H9 (cell line): ENCODE measurements around the gene TAF1L. TPM values are rescaled to one million over a fixed set of nuclear protein-coding genes. Genes with fewer than 3 reads are reported as not detected.

Source experiments
- DNase-seq: peaks from one replicate; pipeline ENCODE4 v3.0.0-alpha.2; 2017
- H2AFZ ChIP-seq: one replicate; pipeline ENCODE4 v1.6.1; 2013; ENCODE audit warnings: mild to moderate bottlenecking, low read length, control low read depth, moderate library complexity
- H2AK5ac ChIP-seq: 2 replicates; pipeline ENCODE4 v1.6.1; 2013; ENCODE audit warnings: low read length, control low read depth, mixed read lengths; ENCODE audit not compliant: insufficient read length
- H2BK120ac ChIP-seq: one replicate; pipeline ENCODE4 v1.6.1; 2013; ENCODE audit warnings: low read depth, mild to moderate bottlenecking, low read length, control low read depth, inconsistent platforms; ENCODE audit not compliant: poor library complexity, severe bottlenecking
- H2BK12ac ChIP-seq: 2 replicates; pipeline ENCODE4 v1.6.1; 2013; ENCODE audit warnings: low read length, control low read depth, mixed read lengths, low read depth; ENCODE audit not compliant: insufficient read length
- H2BK15ac ChIP-seq: 2 replicates; pipeline ENCODE4 v1.6.1; 2013; ENCODE audit warnings: low read depth, low read length, control low read depth
- H2BK20ac ChIP-seq: one replicate; pipeline ENCODE4 v1.6.1; 2013; ENCODE audit warnings: low read depth, mild to moderate bottlenecking, low read length, control low read depth, inconsistent platforms; ENCODE audit not compliant: poor library complexity, severe bottlenecking
- H2BK5ac ChIP-seq: 2 replicates; pipeline ENCODE4 v1.6.1; 2013; ENCODE audit warnings: low read length, control low read depth, mixed read lengths; ENCODE audit not compliant: insufficient read length
- H3K14ac ChIP-seq: 2 replicates; pipeline ENCODE4 v1.6.1; 2013; ENCODE audit warnings: low read length, control low read depth; ENCODE audit not compliant: insufficient read depth
- H3K18ac ChIP-seq: 2 replicates; pipeline ENCODE4 v1.6.1; 2013; ENCODE audit warnings: low read depth, mild to moderate bottlenecking, mixed read lengths, low read length, control low read depth; ENCODE audit not compliant: insufficient read length
- H3K23ac ChIP-seq: 2 replicates; pipeline ENCODE4 v1.6.1; 2013; ENCODE audit warnings: low read length, control low read depth, mixed read lengths, low read depth; ENCODE audit not compliant: insufficient read length
- H3K23me2 ChIP-seq: 2 replicates; pipeline ENCODE4 v1.6.1; 2013; ENCODE audit warnings: low read depth, mild to moderate bottlenecking, mixed read lengths, low read length, control low read depth; ENCODE audit not compliant: insufficient read length, poor library complexity, severe bottlenecking
- H3K27ac ChIP-seq: 2 replicates; pipeline ENCODE4 v1.5.1; 2013; ENCODE audit warnings: low read length, control low read depth, mixed read lengths, low read depth; ENCODE audit not compliant: insufficient read length
- H3K27me3 ChIP-seq: 2 replicates; pipeline ENCODE4 v1.6.1; 2013; ENCODE audit warnings: low read length, control low read depth, inconsistent platforms; ENCODE audit not compliant: insufficient read depth
- H3K4ac ChIP-seq: 2 replicates; pipeline ENCODE4 v1.6.1; 2013; ENCODE audit warnings: low read depth, mild to moderate bottlenecking, control low read depth, inconsistent platforms, low read length, moderate library complexity
- H3K4me1 ChIP-seq: 2 replicates; pipeline ENCODE4 v1.6.1; 2013; ENCODE audit warnings: low read length, control low read depth, inconsistent platforms; ENCODE audit not compliant: insufficient read depth
- H3K4me2 ChIP-seq: 2 replicates; pipeline ENCODE4 v1.6.1; 2013; ENCODE audit warnings: low read length, control low read depth, mixed read lengths; ENCODE audit not compliant: insufficient read length, insufficient read depth
- H3K56ac ChIP-seq: 2 replicates; pipeline ENCODE4 v1.6.1; 2013; ENCODE audit warnings: low read depth, mild to moderate bottlenecking, mixed read lengths, low read length, control low read depth; ENCODE audit not compliant: insufficient read length
- H3K79me1 ChIP-seq: 2 replicates; pipeline ENCODE4 v1.6.1; 2013; ENCODE audit warnings: low read depth, mild to moderate bottlenecking, moderate library complexity, low read length, control low read depth, inconsistent platforms; ENCODE audit not compliant: insufficient read depth, poor library complexity, severe bottlenecking
- H3K79me2 ChIP-seq: 2 replicates; pipeline ENCODE4 v1.6.1; 2013; ENCODE audit warnings: low read length, control low read depth, inconsistent platforms; ENCODE audit not compliant: insufficient read depth
- H3K9ac ChIP-seq: 2 replicates; pipeline ENCODE4 v1.6.1; 2013; ENCODE audit warnings: low read length, control low read depth, mixed read lengths; ENCODE audit not compliant: insufficient read length; ENCODE audit errors: extremely low read depth
- H3K9me3 ChIP-seq: one replicate; pipeline ENCODE4 v1.6.1; 2013; ENCODE audit warnings: low read depth, low read length, inconsistent platforms; ENCODE audit not compliant: control insufficient read depth
- H3T11ph ChIP-seq: one replicate; pipeline ENCODE4 v1.6.1; 2013; ENCODE audit warnings: mild to moderate bottlenecking, low read length, control low read depth, inconsistent platforms
- H4K20me1 ChIP-seq: one replicate; pipeline ENCODE4 v1.6.1; 2013; ENCODE audit not compliant: control insufficient read depth, insufficient read length, insufficient read depth
- H4K5ac ChIP-seq: 2 replicates; pipeline ENCODE4 v1.6.1; 2013; ENCODE audit warnings: low read depth, mild to moderate bottlenecking, mixed read lengths, low read length, control low read depth; ENCODE audit not compliant: insufficient read length
- H4K8ac ChIP-seq: replicated peaks from 2 replicates; pipeline ENCODE4 v1.6.1; 2013; ENCODE audit warnings: low read length, control low read depth, mixed read lengths, low read depth; ENCODE audit not compliant: insufficient read length
- H4K91ac ChIP-seq: 2 replicates; pipeline ENCODE4 v1.6.1; 2013; ENCODE audit warnings: low read depth, mild to moderate bottlenecking, moderate library complexity, mixed read lengths, low read length, control low read depth; ENCODE audit not compliant: insufficient read length
- H3K27ac Mint-ChIP-seq, 3 experiments: 2 replicates in 2 of 3; 3 replicates in 1 of 3; pipeline ENCODE4 v1.8.0; 2020 to 2021; ENCODE audit warnings: mixed read lengths in 3 of 3, mild to moderate bottlenecking in 1 of 3, moderate library complexity in 1 of 3
- H3K27me3 Mint-ChIP-seq: 2 replicates; pipeline ENCODE4 v1.8.0; 2021; ENCODE audit warnings: low read depth, mild to moderate bottlenecking, moderate library complexity, mixed read lengths
- H3K36me3 Mint-ChIP-seq, 3 experiments: 2 replicates in 2 of 3; 3 replicates in 1 of 3; pipeline ENCODE4 v1.8.0; 2020 to 2021; ENCODE audit warnings: low read depth in 3 of 3, mixed read lengths in 3 of 3; ENCODE audit not compliant: insufficient read depth in 1 of 3
- H3K4me1 Mint-ChIP-seq, 2 experiments: 2 replicates each; pipeline ENCODE4 v1.8.0; 2020; ENCODE audit warnings: mixed read lengths in 2 of 2
- H3K4me3 Mint-ChIP-seq, 2 experiments: 2 replicates in 1 of 2; 3 replicates in 1 of 2; pipeline ENCODE4 v1.8.0; 2020 to 2021; ENCODE audit warnings: mild to moderate bottlenecking in 2 of 2, mixed read lengths in 2 of 2, moderate library complexity in 1 of 2
- H3K9me3 Mint-ChIP-seq, 2 experiments: 2 replicates in 1 of 2; 3 replicates in 1 of 2; pipeline ENCODE4 v1.8.0; 2020; ENCODE audit warnings: mild to moderate bottlenecking in 2 of 2, mixed read lengths in 2 of 2, moderate library complexity in 1 of 2
- CTCF ChIP-seq: fragments of 200-600 bp; sonication (generic); conservative IDR thresholded peaks from 3 replicates; pipeline ENCODE4 v1.8.0; 2021; ENCODE audit warnings: antibody characterized with exemption, mild to moderate bottlenecking
- WGBS: extraction: QIAGEN DNeasy Blood & Tissue Kit; methylation state at CpG from one replicate; pipeline ENCODE4 v1.1.7; 2013; ENCODE audit warnings: missing lambda C conversion rate, low lambda C conversion rate, mixed read lengths; ENCODE audit not compliant: insufficient read length; ENCODE audit errors: extremely low coverage; 5-methylcytosine and 5-hydroxymethylcytosine counted together
- total RNA-seq: library from RNA; stranded (reverse); gene quantifications from 2 replicates; pipeline ENCODE4 v1.2.1, GENCODE V29; 2021

The TAF1L gene
- total RNA-seq, 1 experiment from 2014 or later, result not detected

DNA sequence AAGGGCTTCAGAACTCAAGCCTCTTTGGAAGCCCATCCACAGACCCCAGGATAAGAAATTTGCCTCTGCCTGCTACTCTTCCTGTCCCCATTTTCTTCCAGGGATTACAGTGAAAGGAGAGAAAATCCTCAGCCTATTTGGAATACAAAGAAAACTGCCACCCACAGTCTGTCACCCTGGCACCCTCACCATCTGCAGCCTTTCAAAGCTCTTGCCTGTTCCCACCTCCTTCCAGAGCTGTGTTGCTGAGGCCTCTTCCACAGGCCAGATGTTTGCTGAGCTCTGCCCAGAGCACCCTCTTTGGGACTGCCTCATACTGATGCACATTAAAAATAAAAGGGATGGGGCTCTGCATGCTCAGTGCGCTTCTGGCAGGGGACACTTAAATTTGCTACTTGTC lies 35.9 kb upstream of the TAF1L start:
- H2BK120ac ChIP-seq, result no peak overlapping the region
- H3K14ac ChIP-seq, result no peak overlapping the region
- no peaks in the 10 kb centered on the region for H3K79me1 ChIP-seq
- Mint-ChIP-seq H3K9me3 (peaks cover 0 to 83% of the 10 kb centered on the region in 2 experiments; a peak in 3 of 5 replicates), H3K27ac (no peak overlapping the region), H3K4me1 (no peaks in the 10 kb centered on the region), H3K4me3 (no peak overlapping the region), H3K36me3 (no peaks in the 10 kb centered on the region; a peak in 1 of 7 replicates), H3K27me3 (no peaks in the 10 kb centered on the region; the same call in none of the 2 replicates)
- H3T11ph ChIP-seq, result no peak overlapping the region
- no peak overlapping the region for H2BK12ac ChIP-seq
- H3K79me2 ChIP-seq, result no peaks in the 10 kb centered on the region
- no peaks in the 10 kb centered on the region for H3K9me3 ChIP-seq
- H4K5ac ChIP-seq, result no peak overlapping the region
- H3K56ac ChIP-seq, result no peak overlapping the region
- H3K4ac ChIP-seq, result no peak overlapping the region
- no peak overlapping the region for H2AFZ ChIP-seq
- no peak for TF ChIP-seq CTCF
- no peak overlapping the region for H2BK20ac ChIP-seq
- no peaks in the 10 kb centered on the region for H3K4me1 ChIP-seq
- no peaks in the 10 kb centered on the region for H4K20me1 ChIP-seq
- H3K27me3 ChIP-seq, result no peaks in the 10 kb centered on the region
- no peak overlapping the region for H3K9ac ChIP-seq
- H4K91ac ChIP-seq, result no peak overlapping the region
- no peak overlapping the region for H3K18ac ChIP-seq
- H3K4me2 ChIP-seq, result no peak overlapping the region
- H4K8ac ChIP-seq, result no peak overlapping the region
- no peak overlapping the region for H2AK5ac ChIP-seq
- no CpG with 5 or more reads among the region's 1 CpG for WGBS
- no peak overlapping the region for H3K27ac ChIP-seq
- H2BK15ac ChIP-seq, result no peak overlapping the region
- H3K23ac ChIP-seq, result no peak overlapping the region
- H3K23me2 ChIP-seq, result no peaks in the 10 kb centered on the region
- H2BK5ac ChIP-seq, result no peak overlapping the region
- DNase-seq, result no peak
